SK-N-SH treated with all-trans-retinoic acid at 6 μM for 48 hours (cell line): ENCODE data around the gene MTUS2.

ENCODE experiments used
- ATAC-seq: fragments of 200-7000 bp; cut with Tn5 transposase; 3 replicates; pipeline ENCODE4 v1.9.1; 2020; ENCODE audit warnings: mild to moderate bottlenecking, moderate library complexity
- ARNTL ChIP-seq: fragments of 450-650 bp; formaldehyde crosslinking; IDR thresholded peaks from 2 replicates; pipeline ENCODE4 v1.5.0; 2020; ENCODE audit warnings: low read depth, mild to moderate bottlenecking, moderate library complexity, borderline replicate concordance
- BACH2 ChIP-seq: fragments of 250-450 bp; sonication (Bioruptor Pico); IDR thresholded peaks from 2 replicates; pipeline ENCODE4 v1.9.0; 2021; ENCODE audit warnings: mild to moderate bottlenecking, borderline replicate concordance
- CREB5 ChIP-seq: fragments of 250-450 bp; sonication (Bioruptor Pico); IDR thresholded peaks from 2 replicates; pipeline ENCODE4 v1.5.1; 2020; ENCODE audit warnings: low read depth, mild to moderate bottlenecking, moderate library complexity
- CSDC2 ChIP-seq: fragments of 250-450 bp; sonication (Bioruptor Pico); IDR thresholded peaks from 2 replicates; pipeline ENCODE4 v1.5.0; 2020; ENCODE audit warnings: mild to moderate bottlenecking, moderate library complexity
- CSRNP3 ChIP-seq: fragments of 250-450 bp; sonication (Bioruptor Pico); IDR thresholded peaks from 2 replicates; pipeline ENCODE4 v1.5.1; 2021; ENCODE audit warnings: mild to moderate bottlenecking, moderate library complexity
- ESRRG ChIP-seq: fragments of 250-450 bp; sonication (Bioruptor Pico); IDR thresholded peaks from 2 replicates; pipeline ENCODE4 v1.6.1; 2021; ENCODE audit warnings: mild to moderate bottlenecking
- GLIS3 ChIP-seq: fragments of 250-450 bp; sonication (Bioruptor Pico); IDR thresholded peaks from 2 replicates; pipeline ENCODE4 v1.5.0; 2020; ENCODE audit warnings: mild to moderate bottlenecking, moderate library complexity
- ISL1 ChIP-seq: fragments of 250-450 bp; sonication (Bioruptor Pico); IDR thresholded peaks from 2 replicates; pipeline ENCODE4 v2.1.2; 2022; ENCODE audit warnings: mild to moderate bottlenecking, moderate library complexity
- OSR1 ChIP-seq: fragments of 250-450 bp; sonication (Bioruptor Pico); IDR thresholded peaks from 2 replicates; pipeline ENCODE4 v1.8.0; 2022; ENCODE audit warnings: moderate library complexity, mild to moderate bottlenecking, inconsistent platforms
- PATZ1 ChIP-seq: fragments of 250-450 bp; sonication (Bioruptor Pico); IDR thresholded peaks from 2 replicates; pipeline ENCODE4 v1.8.0; 2020; ENCODE audit warnings: mild to moderate bottlenecking, moderate library complexity, borderline replicate concordance
- POU6F1 ChIP-seq: fragments of 250-450 bp; sonication (Bioruptor Pico); IDR thresholded peaks from 2 replicates; pipeline ENCODE4 v1.8.0; 2021; ENCODE audit warnings: low read depth, mild to moderate bottlenecking, moderate library complexity, borderline replicate concordance
- PPARA ChIP-seq: fragments of 250-450 bp; sonication (Bioruptor Pico); IDR thresholded peaks from 2 replicates; pipeline ENCODE4 v1.5.0; 2020; ENCODE audit warnings: mild to moderate bottlenecking, borderline replicate concordance
- SNAI2 ChIP-seq: fragments of 250-450 bp; sonication (Bioruptor Pico); IDR thresholded peaks from 2 replicates; pipeline ENCODE4 v1.5.0; 2020; ENCODE audit warnings: mild to moderate bottlenecking, moderate library complexity
- TCF4 ChIP-seq: fragments of 250-450 bp; sonication (Bioruptor Pico); IDR thresholded peaks from 2 replicates; pipeline ENCODE4 v1.8.0; 2021; ENCODE audit warnings: mild to moderate bottlenecking, moderate library complexity, borderline replicate concordance
- TOX ChIP-seq: fragments of 250-450 bp; sonication (Bioruptor Pico); IDR thresholded peaks from 2 replicates; pipeline ENCODE4 v1.8.0; 2021; ENCODE audit warnings: mild to moderate bottlenecking, moderate library complexity, borderline replicate concordance
- ZC3H10 ChIP-seq: fragments of 250-450 bp; sonication (Bioruptor Pico); IDR thresholded peaks from 2 replicates; pipeline ENCODE4 v1.5.1; 2021; ENCODE audit warnings: mild to moderate bottlenecking, moderate library complexity
- ZFP3 ChIP-seq: fragments of 250-450 bp; sonication (Bioruptor Pico); IDR thresholded peaks from 2 replicates; pipeline ENCODE4 v1.5.0; 2020; ENCODE audit warnings: mild to moderate bottlenecking, moderate library complexity
- ZFP30 ChIP-seq: fragments of 450-650 bp; formaldehyde crosslinking; IDR thresholded peaks from 2 replicates; pipeline ENCODE4 v1.5.0; 2022; ENCODE audit warnings: mild to moderate bottlenecking, moderate library complexity
- ZNF565 ChIP-seq: fragments of 450-650 bp; formaldehyde crosslinking; conservative IDR thresholded peaks from 2 replicates; pipeline ENCODE4 v1.5.0; 2020; ENCODE audit warnings: low read depth, mild to moderate bottlenecking, moderate library complexity
- ZNF70 ChIP-seq: fragments of 450-650 bp; formaldehyde crosslinking; IDR thresholded peaks from 2 replicates; pipeline ENCODE4 v1.5.0; 2020; ENCODE audit warnings: mild to moderate bottlenecking, moderate library complexity
- ZNF8 ChIP-seq: fragments of 450-650 bp; formaldehyde crosslinking; IDR thresholded peaks from 2 replicates; pipeline ENCODE4 v1.5.0; 2020; ENCODE audit warnings: mild to moderate bottlenecking, moderate library complexity

MTUS2 gene

GRCh38 chr13:29439601-29440388 lies 619.7 kb downstream of the MTUS2 start:
- TF ChIP-seq OSR1 (CRISPR knock-in tag) (no peak), ZNF565 (no peak), GLIS3 (CRISPR knock-in tag) (no peak), CSDC2 (no peak), ZNF8 (CRISPR knock-in tag) (no peak), CSRNP3 (CRISPR knock-in tag) (no peak), ESRRG (CRISPR knock-in tag) (no peak), TCF4 (CRISPR knock-in tag) (no peak), ZNF70 (CRISPR knock-in tag) (no peak), SNAI2 (no peak), ZC3H10 (no peak), ARNTL (no peak), PATZ1 (CRISPR knock-in tag) (no peak), BACH2 (CRISPR knock-in tag) (no peak)
- no peak for ATAC-seq

- no peak for ATAC-seq
- TF ChIP-seq CREB5 (no peak), ZC3H10 (no peak), TOX (CRISPR knock-in tag) (no peak), GLIS3 (CRISPR knock-in tag) (no peak), PPARA (CRISPR knock-in tag) (no peak), ZFP30 (CRISPR knock-in tag) (no peak), POU6F1 (CRISPR knock-in tag) (no peak), BACH2 (CRISPR knock-in tag) (no peak), ARNTL (no peak)
Observed at GRCh38 chr13:29441306-29441705, 621.2 kb downstream of the MTUS2 start.

GRCh38 chr13:29446016-29446415 lies 625.9 kb downstream of the MTUS2 start:
- ATAC-seq: no peak
- no peak for TF ChIP-seq BACH2 (CRISPR knock-in tag)
- TF ChIP-seq TOX (CRISPR knock-in tag): no peak
- no peak for TF ChIP-seq CREB5
- no peak for TF ChIP-seq ZNF70 (CRISPR knock-in tag)
- no peak for TF ChIP-seq TCF4 (CRISPR knock-in tag)
- no peak for TF ChIP-seq ISL1 (CRISPR knock-in tag)
- no peak for TF ChIP-seq OSR1 (CRISPR knock-in tag)
- no peak for TF ChIP-seq PPARA (CRISPR knock-in tag)
- no peak for TF ChIP-seq ZFP3
- TF ChIP-seq SNAI2: no peak
- TF ChIP-seq GLIS3 (CRISPR knock-in tag): no peak
- no peak for TF ChIP-seq POU6F1 (CRISPR knock-in tag)
- no peak for TF ChIP-seq PATZ1 (CRISPR knock-in tag)
- no peak for TF ChIP-seq ESRRG (CRISPR knock-in tag)
- TF ChIP-seq CSRNP3 (CRISPR knock-in tag): no peak
- TF ChIP-seq, all 23 proteins: peak for 0
